Measurements from ENCODE around the gene ADRA2C. TPM values are rescaled to one million over a fixed set of nuclear protein-coding genes. Genes with fewer than 3 reads are reported as not detected.

The ADRA2C gene
- total RNA-seq, 2 experiments from 2014 or later: 0.21 TPM; not detected in 1

GRCh38 chr4:3736806-3737205 lies 29.4 kb upstream of the ADRA2C start:
- ChIA-PET POLR2A (no interaction called here), CTCF (ENCODE audit: unreplicated experiment) (no interaction called here)
- no peak overlapping the region for H3K4me2 ChIP-seq (ENCODE audit: low read length)
- no peaks in the 10 kb centered on the region for H3K9me2 ChIP-seq (ENCODE audit: insufficient read depth, low read length)
- no peak overlapping the region for H3K27ac ChIP-seq (ENCODE audit: low read depth, low read length, poor library complexity, severe bottlenecking)
- H3K9me3 ChIP-seq (ENCODE audit: low read length): no peaks in the 10 kb centered on the region
- H3K79me2 ChIP-seq (ENCODE audit: insufficient read depth, low read depth, low read length): no peaks in the 10 kb centered on the region
- H3K4me1 ChIP-seq (ENCODE audit: insufficient read depth, low read length, poor library complexity, severe bottlenecking): no peaks in the 10 kb centered on the region
- BruUV-seq (replicated peaks): no TSS peak
- no peak overlapping the region for H3K4me3 ChIP-seq (ENCODE audit: low read depth, low read length, poor library complexity, severe bottlenecking)
- no peaks in the 10 kb centered on the region for H4K20me1 ChIP-seq (ENCODE audit: insufficient read depth, low read length)
- DNase-seq (ENCODE audit: low spot score): no peak
- TF ChIP-seq CTCF (conservative IDR thresholded peaks at IDR 0.05; ENCODE audit: low read length) (no peak), EZH2phosphoT487 (IDR thresholded peaks at IDR 0.05; ENCODE audit: borderline replicate concordance, low read depth, low read length) (no peak)
- no peaks in the 10 kb centered on the region for H3K36me3 ChIP-seq (ENCODE audit: insufficient read depth, low read length)
- intact Hi-C loops (cut with micrococcal nuclease; ENCODE audit: unreplicated experiment): no loop called here
- H2AFZ ChIP-seq (ENCODE audit: low read length): no peak overlapping the region

- H3K79me2 ChIP-seq (ENCODE audit: insufficient read depth, low read depth, low read length): no peaks in the 10 kb centered on the region
- no peaks in the 10 kb centered on the region for H3K9me3 ChIP-seq (ENCODE audit: low read length)
- no peaks in the 10 kb centered on the region for H3K4me1 ChIP-seq (ENCODE audit: insufficient read depth, low read length, poor library complexity, severe bottlenecking)
- no peaks in the 10 kb centered on the region for H3K9me2 ChIP-seq (ENCODE audit: insufficient read depth, low read length)
- H3K4me3 ChIP-seq (ENCODE audit: low read depth, low read length, poor library complexity, severe bottlenecking): no peak overlapping the region
- no peaks in the 10 kb centered on the region for H4K20me1 ChIP-seq (ENCODE audit: insufficient read depth, low read length)
- BruUV-seq (replicated peaks): no TSS peak
- ChIA-PET CTCF (ENCODE audit: unreplicated experiment) (no interaction called here), POLR2A (no interaction called here)
- no peak overlapping the region for H3K4me2 ChIP-seq (ENCODE audit: low read length)
- no peak for DNase-seq (ENCODE audit: low spot score)
- TF ChIP-seq EZH2phosphoT487 (IDR thresholded peaks at IDR 0.05; ENCODE audit: borderline replicate concordance, low read depth, low read length) (no peak), CTCF (conservative IDR thresholded peaks at IDR 0.05; ENCODE audit: low read length) (no peak)
- no peak overlapping the region for H2AFZ ChIP-seq (ENCODE audit: low read length)
- no peaks in the 10 kb centered on the region for H3K36me3 ChIP-seq (ENCODE audit: insufficient read depth, low read length)
- intact Hi-C loops (cut with micrococcal nuclease; ENCODE audit: unreplicated experiment): no loop called here
- H3K27ac ChIP-seq (ENCODE audit: low read depth, low read length, poor library complexity, severe bottlenecking): no peak overlapping the region
Measured at GRCh38 chr4:3739577-3739976, 26.6 kb upstream of the ADRA2C start.

GRCh38 chr4:3740256-3740655 lies 25.9 kb upstream of the ADRA2C start:
- Histone ChIP-seq H3K4me1 (ENCODE audit: insufficient read depth, low read length, poor library complexity, severe bottlenecking) (no peaks in the 10 kb centered on the region), H2AFZ (ENCODE audit: low read length) (no peak overlapping the region), H3K36me3 (ENCODE audit: insufficient read depth, low read length) (no peaks in the 10 kb centered on the region), H4K20me1 (ENCODE audit: insufficient read depth, low read length) (no peaks in the 10 kb centered on the region), H3K9me2 (ENCODE audit: insufficient read depth, low read length) (no peaks in the 10 kb centered on the region), H3K9me3 (ENCODE audit: low read length) (no peaks in the 10 kb centered on the region), H3K4me3 (ENCODE audit: low read depth, low read length, poor library complexity, severe bottlenecking) (no peak overlapping the region), H3K79me2 (ENCODE audit: insufficient read depth, low read depth, low read length) (no peaks in the 10 kb centered on the region), H3K27ac (ENCODE audit: low read depth, low read length, poor library complexity, severe bottlenecking) (no peak overlapping the region), H3K4me2 (ENCODE audit: low read length) (no peak overlapping the region)
- intact Hi-C loops (cut with micrococcal nuclease; ENCODE audit: unreplicated experiment): no loop called here
- TF ChIP-seq CTCF (conservative IDR thresholded peaks at IDR 0.05; ENCODE audit: low read length): no peak
- TF ChIP-seq EZH2phosphoT487 (IDR thresholded peaks at IDR 0.05; ENCODE audit: borderline replicate concordance, low read depth, low read length): no peak
- BruUV-seq (replicated peaks): no TSS peak
- CTCF ChIA-PET (ENCODE audit: unreplicated experiment): no interaction called here
- DNase-seq (ENCODE audit: low spot score): no peak
- POLR2A ChIA-PET: no interaction called here

Measured in OCI-LY7 (cell line).